HL-60 (cell line): ENCODE measurements around the gene TPX2.

ENCODE experiments used
- DNase-seq, 2 experiments: peaks; one replicate each; pipeline ENCODE4 v3.0.0-alpha.2; 2010 to 2020; ENCODE audit warnings: low read depth in 1 of 2, low spot score in 1 of 2
- H3K27ac ChIP-seq: fragments of 250-450 bp; sonication (Bioruptor Pico); replicated peaks from 2 replicates; pipeline ENCODE4 v1.5.1; 2020; ENCODE audit warnings: mild to moderate bottlenecking, moderate library complexity
- H3K27me3 ChIP-seq: fragments of 250-450 bp; sonication (Bioruptor Pico); 2 replicates; pipeline ENCODE4 v1.5.1; 2021; ENCODE audit warnings: mild to moderate bottlenecking, moderate library complexity; ENCODE audit not compliant: insufficient read depth, poor library complexity, severe bottlenecking
- H3K4me3 ChIP-seq: replicated peaks from 2 replicates; pipeline ENCODE4 v1.5.1; 2011; ENCODE audit warnings: mild to moderate bottlenecking, control low read depth, low read length; ENCODE audit not compliant: insufficient read depth
- GABPA ChIP-seq: IDR thresholded peaks from 2 replicates; pipeline ENCODE4 v1.6.1; 2012; ENCODE audit warnings: low read depth
- POLR2AphosphoS5 ChIP-seq: IDR thresholded peaks from 2 replicates; pipeline ENCODE4 v1.6.1; 2012; ENCODE audit warnings: low read depth
- SPI1 ChIP-seq: IDR thresholded peaks from 2 replicates; pipeline ENCODE4 v1.6.1; 2012; ENCODE audit warnings: low read depth, mild to moderate bottlenecking, borderline replicate concordance
- TF ChIP-seq, protein P1 (sequence below): IDR thresholded peaks from 2 replicates; pipeline ENCODE4 v1.6.1; 2012; ENCODE audit warnings: low read depth; ENCODE audit not compliant: insufficient replicate concordance
- TF ChIP-seq, protein P2 (sequence below): IDR thresholded peaks from one replicate; pipeline ENCODE4 v1.5.1; 2011; ENCODE audit warnings: low read length, control low read depth, inconsistent platforms; ENCODE audit not compliant: insufficient read depth

The TPX2 gene

DNA sequence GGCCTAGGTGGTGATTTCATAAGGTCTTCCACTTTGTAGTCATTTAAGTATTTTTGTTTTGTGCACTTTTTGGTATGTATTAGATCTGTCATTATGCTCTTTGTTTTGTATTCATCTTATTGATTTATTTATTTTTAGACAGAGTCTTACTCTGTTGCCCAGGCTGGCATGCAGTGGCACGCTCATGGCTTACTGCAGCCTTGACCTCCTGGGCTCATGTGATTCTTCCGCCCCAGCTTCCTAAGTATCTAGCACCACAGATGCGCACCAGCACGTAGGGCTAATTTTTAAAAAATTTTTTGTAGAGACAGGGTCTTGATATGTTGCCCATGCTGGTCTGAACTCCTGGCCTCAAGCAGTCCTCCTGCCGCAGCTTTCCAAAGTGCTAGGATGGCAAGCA, 30.6 kb downstream of the TPX2 start:
- Histone ChIP-seq H3K27me3 (no peaks in the 10 kb centered on the region), H3K4me3 (no peak overlapping the region), H3K27ac (no peak overlapping the region)
- TF ChIP-seq, protein P1, sequence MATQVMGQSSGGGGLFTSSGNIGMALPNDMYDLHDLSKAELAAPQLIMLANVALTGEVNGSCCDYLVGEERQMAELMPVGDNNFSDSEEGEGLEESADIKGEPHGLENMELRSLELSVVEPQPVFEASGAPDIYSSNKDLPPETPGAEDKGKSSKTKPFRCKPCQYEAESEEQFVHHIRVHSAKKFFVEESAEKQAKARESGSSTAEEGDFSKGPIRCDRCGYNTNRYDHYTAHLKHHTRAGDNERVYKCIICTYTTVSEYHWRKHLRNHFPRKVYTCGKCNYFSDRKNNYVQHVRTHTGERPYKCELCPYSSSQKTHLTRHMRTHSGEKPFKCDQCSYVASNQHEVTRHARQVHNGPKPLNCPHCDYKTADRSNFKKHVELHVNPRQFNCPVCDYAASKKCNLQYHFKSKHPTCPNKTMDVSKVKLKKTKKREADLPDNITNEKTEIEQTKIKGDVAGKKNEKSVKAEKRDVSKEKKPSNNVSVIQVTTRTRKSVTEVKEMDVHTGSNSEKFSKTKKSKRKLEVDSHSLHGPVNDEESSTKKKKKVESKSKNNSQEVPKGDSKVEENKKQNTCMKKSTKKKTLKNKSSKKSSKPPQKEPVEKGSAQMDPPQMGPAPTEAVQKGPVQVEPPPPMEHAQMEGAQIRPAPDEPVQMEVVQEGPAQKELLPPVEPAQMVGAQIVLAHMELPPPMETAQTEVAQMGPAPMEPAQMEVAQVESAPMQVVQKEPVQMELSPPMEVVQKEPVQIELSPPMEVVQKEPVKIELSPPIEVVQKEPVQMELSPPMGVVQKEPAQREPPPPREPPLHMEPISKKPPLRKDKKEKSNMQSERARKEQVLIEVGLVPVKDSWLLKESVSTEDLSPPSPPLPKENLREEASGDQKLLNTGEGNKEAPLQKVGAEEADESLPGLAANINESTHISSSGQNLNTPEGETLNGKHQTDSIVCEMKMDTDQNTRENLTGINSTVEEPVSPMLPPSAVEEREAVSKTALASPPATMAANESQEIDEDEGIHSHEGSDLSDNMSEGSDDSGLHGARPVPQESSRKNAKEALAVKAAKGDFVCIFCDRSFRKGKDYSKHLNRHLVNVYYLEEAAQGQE, result no peak
- TF ChIP-seq, protein P2, sequence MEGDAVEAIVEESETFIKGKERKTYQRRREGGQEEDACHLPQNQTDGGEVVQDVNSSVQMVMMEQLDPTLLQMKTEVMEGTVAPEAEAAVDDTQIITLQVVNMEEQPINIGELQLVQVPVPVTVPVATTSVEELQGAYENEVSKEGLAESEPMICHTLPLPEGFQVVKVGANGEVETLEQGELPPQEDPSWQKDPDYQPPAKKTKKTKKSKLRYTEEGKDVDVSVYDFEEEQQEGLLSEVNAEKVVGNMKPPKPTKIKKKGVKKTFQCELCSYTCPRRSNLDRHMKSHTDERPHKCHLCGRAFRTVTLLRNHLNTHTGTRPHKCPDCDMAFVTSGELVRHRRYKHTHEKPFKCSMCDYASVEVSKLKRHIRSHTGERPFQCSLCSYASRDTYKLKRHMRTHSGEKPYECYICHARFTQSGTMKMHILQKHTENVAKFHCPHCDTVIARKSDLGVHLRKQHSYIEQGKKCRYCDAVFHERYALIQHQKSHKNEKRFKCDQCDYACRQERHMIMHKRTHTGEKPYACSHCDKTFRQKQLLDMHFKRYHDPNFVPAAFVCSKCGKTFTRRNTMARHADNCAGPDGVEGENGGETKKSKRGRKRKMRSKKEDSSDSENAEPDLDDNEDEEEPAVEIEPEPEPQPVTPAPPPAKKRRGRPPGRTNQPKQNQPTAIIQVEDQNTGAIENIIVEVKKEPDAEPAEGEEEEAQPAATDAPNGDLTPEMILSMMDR, result no peak
- no peak for TF ChIP-seq POLR2AphosphoS5
- no peak for TF ChIP-seq GABPA
- TF ChIP-seq SPI1, result no peak
- no peak for DNase-seq

- TF ChIP-seq, protein P2, result no peak
- TF ChIP-seq GABPA (no peak), POLR2AphosphoS5 (no peak), SPI1 (no peak)
- TF ChIP-seq, protein P1, result no peak
- no peak overlapping the region for H3K27ac ChIP-seq
- DNase-seq, result no peak
These were observed 31.2 kb downstream of the TPX2 start for GRCh38 chr20:31770243-31770642.

DNA sequence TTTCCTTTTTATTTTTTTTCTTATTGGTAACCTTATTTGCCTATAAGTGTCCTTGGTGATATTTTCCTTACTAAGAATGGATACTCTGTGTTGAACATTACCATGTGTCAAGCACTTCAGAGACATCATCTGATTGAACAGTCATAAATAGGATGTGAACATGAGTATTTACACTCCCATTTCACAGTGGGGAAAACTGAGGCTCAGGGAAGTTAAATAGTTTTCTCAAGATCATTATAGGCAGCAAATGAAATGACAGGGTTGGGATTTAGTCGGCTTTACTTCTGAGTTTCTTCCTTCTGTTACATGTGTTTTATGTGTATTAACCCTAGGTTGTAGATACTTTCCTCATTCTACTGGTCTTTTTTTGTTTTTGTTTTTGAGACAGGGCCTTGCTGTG, 35.3 kb downstream of the TPX2 start:
- no peak overlapping the region for H3K27ac ChIP-seq
- H3K27me3 ChIP-seq, result no peaks in the 10 kb centered on the region
- no peak for DNase-seq
- H3K4me3 ChIP-seq, result no peak overlapping the region
- no peak for TF ChIP-seq POLR2AphosphoS5

More at GRCh38 chr20:31770243-31770642, 31.2 kb downstream of the TPX2 start:
- no peak overlapping the region for H3K4me3 ChIP-seq
- H3K27me3 ChIP-seq, result no peaks in the 10 kb centered on the region

DNA sequence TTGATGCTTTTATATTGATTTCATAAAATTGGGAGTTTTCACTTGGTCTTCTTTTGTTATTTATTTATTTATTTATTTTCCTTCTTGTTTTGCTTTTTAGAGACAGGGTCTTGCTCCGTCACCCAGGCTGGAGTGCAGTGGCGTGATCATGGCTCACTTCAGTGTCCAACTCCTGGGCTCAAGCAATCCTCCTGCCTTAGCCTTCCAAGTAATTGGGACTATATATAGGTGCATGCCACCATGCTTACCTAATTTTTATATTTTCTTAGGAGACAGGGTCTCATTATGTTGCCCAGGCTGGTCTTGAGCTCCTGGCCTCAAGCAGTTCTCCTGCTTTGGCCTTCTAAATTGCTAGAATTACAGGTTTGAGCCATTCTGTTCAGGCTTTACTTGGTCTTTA, 41.7 kb downstream of the TPX2 start:
- no peak overlapping the region for H3K27ac ChIP-seq

More for the DNA sequence above, 41.7 kb downstream of the TPX2 start:
- DNase-seq, result no peak
- no peak overlapping the region for H3K4me3 ChIP-seq
- TF ChIP-seq GABPA (no peak), SPI1 (no peak), POLR2AphosphoS5 (no peak)
- TF ChIP-seq, protein P2, result no peak
- TF ChIP-seq, protein P1, result no peak
- no peaks in the 10 kb centered on the region for H3K27me3 ChIP-seq
